Caco-2 (cell line): ENCODE data around the gene SYT12. TPM values are rescaled to one million over a fixed set of nuclear protein-coding genes. Genes with fewer than 3 reads are reported as not detected.

Experiments
- BruUV-seq: library from RNA; stranded (reverse); fragments of 400-500 nt; replicated peaks from 2 replicates; lab custom pipeline; 2021; lab: Mats Ljungman, UMichigan
- CTCF ChIA-PET: fragments of 300-600 bp; sonication (Branson Sonifier 250); formaldehyde crosslinking; loops from one replicate; lab custom pipeline; 2022; ENCODE audit warnings: antibody characterized with exemption; lab: Charles Lee
- POLR2A ChIA-PET: fragments of 300-600 bp; sonication (Branson Sonifier 250); formaldehyde crosslinking; loops from one replicate; lab custom pipeline; 2022; ENCODE audit warnings: antibody characterized with exemption; lab: Charles Lee
- DNase-seq, 2 experiments: peaks; one replicate each; pipeline versions ENCODE4 v3.0.0 to v3.0.0-alpha.2; 2020 to 2022
- H3K27me3 ChIP-seq: replicated peaks from 2 replicates; pipeline ENCODE4 v1.6.0; 2011; ENCODE audit warnings: low read length; ENCODE audit not compliant: control insufficient read depth, insufficient read depth
- H3K36me3 ChIP-seq: 2 replicates; pipeline ENCODE4 v1.5.1; 2011; ENCODE audit warnings: low read length; ENCODE audit not compliant: control insufficient read depth, insufficient read depth
- H3K4me1 ChIP-seq: fragments of 250-450 bp; sonication (Bioruptor Pico); 2 replicates; pipeline ENCODE4 v1.5.1; 2020; ENCODE audit warnings: mild to moderate bottlenecking
- H3K4me3 ChIP-seq: 2 replicates; pipeline ENCODE4 v1.5.1; 2011; ENCODE audit warnings: low read depth, mild to moderate bottlenecking, control low read depth, low read length
- H3K9me3 ChIP-seq: fragments of 250-450 bp; sonication (Bioruptor Pico); 2 replicates; pipeline ENCODE4 v1.5.1; 2020; ENCODE audit warnings: mild to moderate bottlenecking, moderate library complexity
- H3K27ac Mint-ChIP-seq: one replicate; pipeline ENCODE4 v1.8.0; 2022; ENCODE audit warnings: mixed read lengths; ENCODE audit not compliant: unreplicated experiment
- H3K27me3 Mint-ChIP-seq: one replicate; pipeline ENCODE4 v1.8.0; 2022; ENCODE audit warnings: mixed read lengths; ENCODE audit not compliant: insufficient read depth, unreplicated experiment
- H3K36me3 Mint-ChIP-seq: one replicate; pipeline ENCODE4 v1.8.0; 2022; ENCODE audit warnings: mild to moderate bottlenecking, mixed read lengths; ENCODE audit not compliant: insufficient read depth, unreplicated experiment
- H3K4me1 Mint-ChIP-seq: one replicate; pipeline ENCODE4 v1.8.0; 2022; ENCODE audit warnings: low read depth, mixed read lengths; ENCODE audit not compliant: unreplicated experiment
- H3K4me3 Mint-ChIP-seq: one replicate; pipeline ENCODE4 v1.8.0; 2022; ENCODE audit warnings: mild to moderate bottlenecking, moderate library complexity, mixed read lengths; ENCODE audit not compliant: unreplicated experiment
- H3K9me3 Mint-ChIP-seq: one replicate; pipeline ENCODE4 v1.8.0; 2022; ENCODE audit warnings: mixed read lengths; ENCODE audit not compliant: unreplicated experiment
- intact Hi-C: fragments of 100-400 bp; cut with micrococcal nuclease; formaldehyde crosslinking; loops from one replicate; pipeline ENCODE4 v1.10.0; 2022; ENCODE audit not compliant: unreplicated experiment
- total RNA-seq: library from RNA; stranded (reverse); gene quantifications from 2 replicates; pipeline ENCODE4 v1.2.3, GENCODE V29; 2022
- TF ChIP-seq, protein P1 (sequence below), 2 experiments: fragments of 200-600 bp in 1 of 2; IDR thresholded peaks; 1 replicate in 1 of 2; 2 replicates in 1 of 2; pipeline versions ENCODE4 v1.5.1 to v1.8.0; 2011 to 2022; ENCODE audit warnings: antibody characterized with exemption in 1 of 2, control low read depth in 1 of 2, inconsistent platforms in 1 of 2, low read depth in 1 of 2, low read length in 1 of 2, mild to moderate bottlenecking in 1 of 2, moderate library complexity in 1 of 2; ENCODE audit not compliant: insufficient read depth in 1 of 2, severe bottlenecking in 1 of 2, unreplicated experiment in 1 of 2

SYT12 gene
- total RNA-seq, 1 experiment from 2014 or later: 0.82 TPM

DNA sequence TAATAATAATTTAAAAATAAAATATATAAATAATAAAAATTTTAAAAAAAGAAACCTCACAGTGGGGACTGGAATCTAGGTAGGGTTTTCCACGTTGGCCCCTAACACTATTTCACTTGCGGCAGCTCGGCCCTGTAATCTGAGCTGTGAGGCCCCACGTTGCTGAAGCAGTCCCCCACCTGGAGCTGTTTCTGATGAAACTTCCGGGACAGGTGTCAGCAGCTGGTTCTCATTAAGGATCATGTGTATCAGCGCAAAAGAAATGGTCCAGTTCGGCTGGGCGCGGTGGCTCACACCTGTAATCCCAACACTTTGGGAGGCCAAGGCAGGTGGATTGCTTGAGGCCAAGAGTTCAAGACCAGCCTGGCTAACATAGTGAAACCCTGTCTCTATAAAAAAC, 51.0 kb downstream of the SYT12 start:
- BruUV-seq: no TSS peak
- intact Hi-C loops: no loop called here
- Histone ChIP-seq H3K9me3 (no peaks in the 10 kb centered on the region), H3K4me3 (no peak overlapping the region), H3K36me3 (no peaks in the 10 kb centered on the region), H3K4me1 (peaks cover 18% of the 10 kb centered on the region), H3K27me3 (no peaks in the 10 kb centered on the region)
- CTCF ChIA-PET: interaction anchor here (0.5 to 1.2 kb wide), 2 partner anchors 21 to 150 kb away, joined by 3 to 5 read pairs; no protein-coding TSS in a partner anchor
- H3K36me3 Mint-ChIP-seq: peaks cover 9% of the 10 kb centered on the region
- TF ChIP-seq, protein P1, sequence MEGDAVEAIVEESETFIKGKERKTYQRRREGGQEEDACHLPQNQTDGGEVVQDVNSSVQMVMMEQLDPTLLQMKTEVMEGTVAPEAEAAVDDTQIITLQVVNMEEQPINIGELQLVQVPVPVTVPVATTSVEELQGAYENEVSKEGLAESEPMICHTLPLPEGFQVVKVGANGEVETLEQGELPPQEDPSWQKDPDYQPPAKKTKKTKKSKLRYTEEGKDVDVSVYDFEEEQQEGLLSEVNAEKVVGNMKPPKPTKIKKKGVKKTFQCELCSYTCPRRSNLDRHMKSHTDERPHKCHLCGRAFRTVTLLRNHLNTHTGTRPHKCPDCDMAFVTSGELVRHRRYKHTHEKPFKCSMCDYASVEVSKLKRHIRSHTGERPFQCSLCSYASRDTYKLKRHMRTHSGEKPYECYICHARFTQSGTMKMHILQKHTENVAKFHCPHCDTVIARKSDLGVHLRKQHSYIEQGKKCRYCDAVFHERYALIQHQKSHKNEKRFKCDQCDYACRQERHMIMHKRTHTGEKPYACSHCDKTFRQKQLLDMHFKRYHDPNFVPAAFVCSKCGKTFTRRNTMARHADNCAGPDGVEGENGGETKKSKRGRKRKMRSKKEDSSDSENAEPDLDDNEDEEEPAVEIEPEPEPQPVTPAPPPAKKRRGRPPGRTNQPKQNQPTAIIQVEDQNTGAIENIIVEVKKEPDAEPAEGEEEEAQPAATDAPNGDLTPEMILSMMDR (IDR thresholded peaks at IDR 0.05; ENCODE audit: insufficient read depth in 1 of 2, low read depth in 1 of 2, low read length in 1 of 2, severe bottlenecking in 1 of 2, unreplicated experiment in 1 of 2): no peak
- POLR2A ChIA-PET: no interaction called here
- no peak overlapping the region for H3K27ac Mint-ChIP-seq
- no peaks in the 10 kb centered on the region for H3K9me3 Mint-ChIP-seq
- H3K4me1 Mint-ChIP-seq: peaks cover 18% of the 10 kb centered on the region
- DNase-seq: no peak
- H3K27me3 Mint-ChIP-seq: no peaks in the 10 kb centered on the region
- no peak overlapping the region for H3K4me3 Mint-ChIP-seq

DNA sequence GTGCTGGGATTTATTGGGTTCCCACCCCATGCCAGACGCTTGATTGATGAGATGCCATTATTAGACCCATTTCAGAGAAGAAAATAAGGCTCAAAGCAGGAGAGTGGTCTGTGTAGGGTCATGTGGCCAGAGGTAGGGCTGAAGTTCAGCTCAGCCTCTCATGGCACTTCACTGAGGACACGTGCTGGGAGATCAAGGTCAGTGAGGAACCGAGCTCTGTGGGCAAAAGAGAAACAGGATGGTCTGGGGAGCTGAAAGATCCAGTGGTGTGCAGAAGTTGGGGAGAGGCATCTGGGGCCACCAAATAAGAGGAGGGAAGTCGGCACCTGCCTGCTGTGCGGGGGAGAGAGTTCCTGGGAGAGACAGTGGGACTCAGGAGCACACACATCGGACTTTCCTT, 53.3 kb downstream of the SYT12 start:
- Histone ChIP-seq H3K27me3 (no peaks in the 10 kb centered on the region), H3K9me3 (no peaks in the 10 kb centered on the region), H3K4me3 (no peak overlapping the region), H3K36me3 (no peaks in the 10 kb centered on the region), H3K4me1 (peaks cover 23% of the 10 kb centered on the region)
- intact Hi-C loops: no loop called here
- Mint-ChIP-seq H3K27me3 (no peaks in the 10 kb centered on the region), H3K4me3 (peak overlapping the region; percentile 8), H3K27ac (peak overlapping the region; percentile 30), H3K4me1 (peaks cover 23% of the 10 kb centered on the region), H3K9me3 (no peaks in the 10 kb centered on the region), H3K36me3 (peaks cover 9% of the 10 kb centered on the region)
- ChIA-PET CTCF (interaction anchor here (0.6 to 0.7 kb wide), 3 partner anchors 23 to 308 kb away, joined by 3 to 5 read pairs (median 3); no protein-coding TSS in a partner anchor), POLR2A (no interaction called here)
- no TSS peak for BruUV-seq
- TF ChIP-seq, protein P1 (IDR thresholded peaks at IDR 0.05; ENCODE audit: insufficient read depth in 1 of 2, low read depth in 1 of 2, low read length in 1 of 2, severe bottlenecking in 1 of 2, unreplicated experiment in 1 of 2): no peak
- DNase-seq: no peak

DNA sequence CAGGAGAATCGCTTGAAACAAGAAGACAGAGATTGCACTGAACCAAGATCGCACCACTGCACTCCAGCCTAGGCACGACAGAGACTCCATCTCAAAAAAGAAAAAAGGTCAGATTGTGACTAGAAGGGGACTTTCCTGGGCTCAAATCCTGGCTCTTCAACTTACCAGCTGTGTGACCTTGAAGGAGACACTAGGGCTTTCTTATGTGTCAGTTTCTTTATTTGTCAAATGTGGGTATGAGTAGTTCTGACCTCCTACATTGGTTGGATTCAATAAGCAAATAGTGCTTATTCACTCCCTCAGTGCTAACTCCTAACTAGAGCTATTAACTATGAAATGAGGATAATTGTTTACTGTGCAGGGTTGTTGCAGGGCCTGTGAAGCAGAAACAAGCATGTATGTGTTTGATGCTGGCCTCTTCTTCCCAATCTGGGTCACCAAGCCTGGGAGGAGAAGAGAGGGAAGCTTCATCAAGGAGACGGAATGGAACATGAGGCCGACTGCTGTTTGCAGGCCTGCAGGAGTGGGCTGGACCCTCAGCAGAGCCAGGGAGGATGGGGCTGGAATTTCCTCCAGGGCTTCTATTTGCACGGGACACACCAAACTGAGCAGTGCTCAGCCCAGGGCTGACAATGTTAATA, 56.3 kb downstream of the SYT12 start:
- Mint-ChIP-seq H3K27ac (peak overlapping the region; percentile 97), H3K36me3 (peaks cover 9% of the 10 kb centered on the region), H3K9me3 (no peaks in the 10 kb centered on the region), H3K4me1 (peaks cover 23% of the 10 kb centered on the region), H3K27me3 (no peaks in the 10 kb centered on the region), H3K4me3 (no peak overlapping the region)
- H3K27me3 ChIP-seq: no peaks in the 10 kb centered on the region
- CTCF ChIA-PET: interaction anchor here (0.6 to 2.0 kb wide), 4 partner anchors 104 to 238 kb away, joined by 3 to 11 read pairs (median 7); no protein-coding TSS in a partner anchor
- intact Hi-C loops: no loop called here
- no peaks in the 10 kb centered on the region for H3K36me3 ChIP-seq
- TF ChIP-seq, protein P1 (IDR thresholded peaks at IDR 0.05; ENCODE audit: insufficient read depth in 1 of 2, low read depth in 1 of 2, low read length in 1 of 2, severe bottlenecking in 1 of 2, unreplicated experiment in 1 of 2): no peak
- H3K9me3 ChIP-seq: no peaks in the 10 kb centered on the region
- no peak overlapping the region for H3K4me3 ChIP-seq
- POLR2A ChIA-PET: no interaction called here
- no peak for DNase-seq
- BruUV-seq: TSS peak; percentile 30
- peaks cover 28% of the 10 kb centered on the region for H3K4me1 ChIP-seq
